ENCODE results near the gene KDELR3. TPM values are rescaled to one million over a fixed set of nuclear protein-coding genes. Genes with fewer than 3 reads are reported as not detected.
A peak's percentile ranks its signal among the peaks of the same experiment; 100 is the strongest.

The KDELR3 gene
- polyA plus RNA-seq, 6 donors from 2014 or later: 0.16 to 3.0 (median 0.31) TPM; not detected in 3

- DNase-seq (no peak), ATAC-seq (ENCODE audit: low read depth in 2 of 2) (no peak)
- Mint-ChIP-seq H3K4me3 (no peak overlapping the region), H3K36me3 (peaks cover 8 to 37% of the 10 kb centered on the region in 2 donors), H3K27ac (peak overlapping the region in 3 of 6 donors; percentile 0 to 37 (median 12)), H3K4me1 (peaks cover 4 to 18% (median 4%) of the 10 kb centered on the region in 3 donors), H3K9me3 (no peaks in the 10 kb centered on the region), H3K27me3 (no peaks in the 10 kb centered on the region)
These were observed 20.1 kb downstream of the KDELR3 start for GRCh38 chr22:38487946-38488345.

- Mint-ChIP-seq H3K4me3 (no peak overlapping the region), H3K36me3 (peaks cover 4 to 37% of the 10 kb centered on the region in 2 donors), H3K9me3 (no peaks in the 10 kb centered on the region), H3K4me1 (peaks cover 4 to 14% (median 4%) of the 10 kb centered on the region in 3 donors), H3K27me3 (no peaks in the 10 kb centered on the region), H3K27ac (peak overlapping the region in 1 of 6 donors; percentile 59)
- no peak for DNase-seq
- ATAC-seq (ENCODE audit: low read depth in 2 of 2): no peak
These were observed 21.2 kb downstream of the KDELR3 start for GRCh38 chr22:38489142-38489541.

GRCh38 chr22:38489561-38490145 lies 21.8 kb downstream of the KDELR3 start:
- H3K9me3 Mint-ChIP-seq: no peaks in the 10 kb centered on the region

GRCh38 chr22:38490475-38490874 lies 22.6 kb downstream of the KDELR3 start:
- no peak for ATAC-seq (ENCODE audit: low read depth in 2 of 2)
- peak overlapping the region in 5 of 6 donors; percentile 41 to 79 (median 62) for H3K27ac Mint-ChIP-seq
- peaks cover 0 to 44% of the 10 kb centered on the region in 2 donors for H3K36me3 Mint-ChIP-seq

More at GRCh38 chr22:38489561-38490145, 21.8 kb downstream of the KDELR3 start:
- peak overlapping the region in 1 of 8 donors; percentile 12 for H3K4me3 Mint-ChIP-seq
- H3K36me3 Mint-ChIP-seq: peaks cover 0 to 42% of the 10 kb centered on the region in 2 donors
- H3K27me3 Mint-ChIP-seq: no peaks in the 10 kb centered on the region
- peak overlapping the region in 4 of 6 donors; percentile 2 to 88 (median 64) for H3K27ac Mint-ChIP-seq
- no peak for DNase-seq
- no peak for ATAC-seq (ENCODE audit: low read depth in 2 of 2)
- peaks cover 4 to 10% (median 4%) of the 10 kb centered on the region in 3 donors for H3K4me1 Mint-ChIP-seq

GRCh38 chr22:38490915-38491314 lies 23.0 kb downstream of the KDELR3 start:
- peak overlapping the region in 1 of 8 donors; percentile 56 for H3K4me3 Mint-ChIP-seq
- no peaks in the 10 kb centered on the region for H3K27me3 Mint-ChIP-seq
- H3K36me3 Mint-ChIP-seq: peaks cover 0 to 42% of the 10 kb centered on the region in 2 donors
- peak overlapping the region in 4 of 6 donors; percentile 41 to 79 (median 64) for H3K27ac Mint-ChIP-seq
- peaks cover 4 to 10% (median 4%) of the 10 kb centered on the region in 3 donors for H3K4me1 Mint-ChIP-seq
- H3K9me3 Mint-ChIP-seq: no peaks in the 10 kb centered on the region
- ATAC-seq (ENCODE audit: low read depth in 2 of 2) (no peak), DNase-seq (no peak)

More at GRCh38 chr22:38490475-38490874, 22.6 kb downstream of the KDELR3 start:
- H3K9me3 Mint-ChIP-seq: no peaks in the 10 kb centered on the region
- peak overlapping the region in 1 of 8 donors; percentile 56 for H3K4me3 Mint-ChIP-seq
- no peak for DNase-seq
- no peaks in the 10 kb centered on the region for H3K27me3 Mint-ChIP-seq
- peaks cover 4 to 10% (median 4%) of the 10 kb centered on the region in 3 donors for H3K4me1 Mint-ChIP-seq

GRCh38 chr22:38491707-38492348 lies 23.9 kb downstream of the KDELR3 start:
- Mint-ChIP-seq H3K27me3 (no peaks in the 10 kb centered on the region), H3K36me3 (peaks cover 0 to 34% of the 10 kb centered on the region in 2 donors), H3K9me3 (no peaks in the 10 kb centered on the region), H3K4me3 (no peak overlapping the region), H3K4me1 (peaks cover 1 to 10% (median 4%) of the 10 kb centered on the region in 3 donors), H3K27ac (no peak overlapping the region)
- no peak for ATAC-seq (ENCODE audit: low read depth in 2 of 2)
- DNase-seq: no peak

- Mint-ChIP-seq H3K36me3 (peaks cover 6 to 25% of the 10 kb centered on the region in 2 donors), H3K9me3 (no peaks in the 10 kb centered on the region), H3K27me3 (no peaks in the 10 kb centered on the region), H3K27ac (no peak overlapping the region), H3K4me1 (peaks cover 0 to 8% (median 4%) of the 10 kb centered on the region in 3 donors), H3K4me3 (no peak overlapping the region)
- no peak for ATAC-seq (ENCODE audit: low read depth in 2 of 2)
- DNase-seq: no peak
These were observed 26.6 kb downstream of the KDELR3 start for GRCh38 chr22:38494498-38494897.

- Mint-ChIP-seq H3K4me1 (peaks cover 0 to 6% (median 6%) of the 10 kb centered on the region in 3 donors), H3K36me3 (peaks cover 8 to 22% of the 10 kb centered on the region in 2 donors), H3K27me3 (no peaks in the 10 kb centered on the region), H3K9me3 (no peaks in the 10 kb centered on the region), H3K4me3 (no peak overlapping the region), H3K27ac (peak overlapping the region in 1 of 6 donors; percentile 29)
- ATAC-seq (ENCODE audit: low read depth in 2 of 2): no peak
- DNase-seq: no peak
These were observed 27.0 kb downstream of the KDELR3 start for GRCh38 chr22:38494939-38495338.

- no peak for ATAC-seq (ENCODE audit: low read depth in 2 of 2)
- Mint-ChIP-seq H3K4me3 (no peak overlapping the region), H3K27ac (no peak overlapping the region), H3K9me3 (no peaks in the 10 kb centered on the region), H3K4me1 (peaks cover 19 to 26% (median 21%) of the 10 kb centered on the region in 3 donors), H3K27me3 (no peaks in the 10 kb centered on the region), H3K36me3 (peaks cover 8 to 32% of the 10 kb centered on the region in 2 donors)
- DNase-seq: no peak
These were observed 30.0 kb downstream of the KDELR3 start for GRCh38 chr22:38497869-38498268.

- peaks cover 15 to 24% of the 10 kb centered on the region in 2 donors for H3K36me3 Mint-ChIP-seq
- peak overlapping the region; percentile 29 to 100 (median 92) for H3K4me3 Mint-ChIP-seq
- no peaks in the 10 kb centered on the region for H3K27me3 Mint-ChIP-seq
- ATAC-seq (ENCODE audit: low read depth in 2 of 2) (no peak), DNase-seq (no peak)
- peaks cover 36 to 63% (median 50%) of the 10 kb centered on the region in 3 donors for H3K4me1 Mint-ChIP-seq
- H3K27ac Mint-ChIP-seq: peak overlapping the region in 3 of 6 donors; percentile 30 to 82 (median 39)
- H3K9me3 Mint-ChIP-seq: no peaks in the 10 kb centered on the region
These were observed 34.1 kb downstream of the KDELR3 start for GRCh38 chr22:38501797-38502672.

- peak overlapping the region in 5 of 6 donors; percentile 1 to 93 (median 82) for H3K27ac Mint-ChIP-seq
- peaks cover 17 to 24% of the 10 kb centered on the region in 2 donors for H3K36me3 Mint-ChIP-seq
- H3K27me3 Mint-ChIP-seq: no peaks in the 10 kb centered on the region
- peak overlapping the region in 7 of 8 donors; percentile 67 to 100 (median 96) for H3K4me3 Mint-ChIP-seq
- H3K9me3 Mint-ChIP-seq: no peaks in the 10 kb centered on the region
- DNase-seq (no peak), ATAC-seq (ENCODE audit: low read depth in 2 of 2) (no peak)
- peaks cover 41 to 65% (median 51%) of the 10 kb centered on the region in 3 donors for H3K4me1 Mint-ChIP-seq
These were observed 35.1 kb downstream of the KDELR3 start for GRCh38 chr22:38503021-38503420.

- peak overlapping the region; percentile 91 to 100 (median 96) for H3K4me3 Mint-ChIP-seq
- DNase-seq: peak; percentile 60
- H3K9me3 Mint-ChIP-seq: peaks cover 0 to 6% (median 0%) of the 10 kb centered on the region in 7 donors
- peak in 1 of 2 donors; percentile 16 for ATAC-seq (ENCODE audit: low read depth in 2 of 2)
- H3K36me3 Mint-ChIP-seq: peaks cover 15 to 18% of the 10 kb centered on the region in 2 donors
- H3K27me3 Mint-ChIP-seq: no peaks in the 10 kb centered on the region
- H3K27ac Mint-ChIP-seq: peak overlapping the region; percentile 95 to 100 (median 98)
- H3K4me1 Mint-ChIP-seq: peaks cover 45 to 65% (median 57%) of the 10 kb centered on the region in 3 donors
These were observed 37.0 kb downstream of the KDELR3 start for GRCh38 chr22:38504731-38505540.

Measured in naive B cell (primary cell).